Tibial nerve (tissue), 4 donors: ENCODE data around the gene ADGRG1. TPM values are rescaled to one million over a fixed set of nuclear protein-coding genes. Genes with fewer than 3 reads are reported as not detected.

ENCODE experiments used
- DNase-seq, 2 donors: peaks; one replicate each; pipeline ENCODE4 v3.0.0-alpha.2; 2019; ENCODE audit warnings: low spot score in 2 of 2
- H3K27ac ChIP-seq, 4 donors: fragments of 200-600 bp; sonication (generic) in 3 of 4; one replicate each; pipeline ENCODE4 v1.5.1; 2017 to 2019; ENCODE audit warnings: mild to moderate bottlenecking in 1 of 4
- H3K27me3 ChIP-seq, 2 donors: fragments of 200-600 bp; sonication (generic) in 1 of 2; one replicate each; pipeline versions ENCODE4 v1.5.1 to v1.6.0; 2017 to 2019
- H3K36me3 ChIP-seq, 3 donors: fragments of 200-600 bp; sonication (generic); one replicate each; pipeline ENCODE4 v1.5.1; 2018 to 2019
- H3K4me1 ChIP-seq, 4 donors: fragments of 200-600 bp; sonication (generic) in 3 of 4; one replicate each; pipeline ENCODE4 v1.5.1; 2017 to 2019
- H3K4me3 ChIP-seq, 4 donors: fragments of 200-600 bp; sonication (generic) in 3 of 4; one replicate each; pipeline ENCODE4 v1.5.1; 2017 to 2019; ENCODE audit warnings: mild to moderate bottlenecking in 1 of 4, moderate library complexity in 1 of 4
- H3K9me3 ChIP-seq, 4 donors: fragments of 200-600 bp; sonication (generic) in 3 of 4; one replicate each; pipeline ENCODE4 v1.5.1; 2017 to 2019
- CTCF ChIP-seq, 5 experiments: fragments of 200-600 bp in 3 of 5; fragments of 450-650 bp in 2 of 5; sonication (generic) in 3 of 5; IDR thresholded peaks; one replicate each; pipeline ENCODE4 v1.5.1; 2016 to 2019; ENCODE audit warnings: antibody characterized with exemption in 5 of 5, mild to moderate bottlenecking in 3 of 5, moderate library complexity in 2 of 5
- EP300 ChIP-seq, 2 donors: sonication (generic); formaldehyde crosslinking; IDR thresholded peaks; one replicate each; pipeline ENCODE4 v1.6.1; 2017; ENCODE audit warnings: antibody characterized with exemption in 2 of 2, mild to moderate bottlenecking in 1 of 2
- POLR2A ChIP-seq, 2 donors: fragments of 450-650 bp; IDR thresholded peaks; one replicate each; pipeline ENCODE4 v1.6.1; 2017; ENCODE audit warnings: antibody characterized with exemption in 2 of 2, mild to moderate bottlenecking in 2 of 2, moderate library complexity in 2 of 2
- WGBS, 2 donors: methylation state at CpG; one replicate each; pipeline ENCODE4 v1.1.5; 2018; 5-methylcytosine and 5-hydroxymethylcytosine counted together
- total RNA-seq, 4 donors: library from RNA; depleted of rRNA; stranded (reverse); fragments of >200 nt; gene quantifications; one replicate each; pipeline ENCODE4 v1.1.0, GENCODE V29; 2016

Gene ADGRG1
- total RNA-seq, 4 donors from 2014 or later: 9.0 to 59.4 (median 41.8) TPM

- H3K9me3 ChIP-seq: no peaks in the 10 kb centered on the region
- no peaks in the 10 kb centered on the region for H3K36me3 ChIP-seq
- no peak for DNase-seq
- TF ChIP-seq POLR2A (IDR thresholded peaks at IDR 0.05) (no peak), EP300 (IDR thresholded peaks at IDR 0.05) (no peak), CTCF (IDR thresholded peaks at IDR 0.05) (no peak)
- no peak overlapping the region for H3K4me3 ChIP-seq
- no peaks in the 10 kb centered on the region for H3K4me1 ChIP-seq
- WGBS, 2 donors: 89 to 91% methylated on average over 8 of the region's 8 CpGs
- no peak overlapping the region for H3K27ac ChIP-seq
- H3K27me3 ChIP-seq: no peaks in the 10 kb centered on the region
Observed at GRCh38 chr16:57713596-57713995, 85.2 kb downstream of the ADGRG1 start.

- Histone ChIP-seq H3K4me1 (no peaks in the 10 kb centered on the region), H3K9me3 (no peaks in the 10 kb centered on the region), H3K27me3 (no peaks in the 10 kb centered on the region), H3K36me3 (no peaks in the 10 kb centered on the region), H3K27ac (no peak overlapping the region), H3K4me3 (no peak overlapping the region)
- DNase-seq: no peak
- TF ChIP-seq POLR2A (IDR thresholded peaks at IDR 0.05): no peak
- 87 to 91% methylated on average over 6 of the region's 6 CpGs for WGBS, 2 donors
Observed at GRCh38 chr16:57714047-57714446, 85.6 kb downstream of the ADGRG1 start.

Other genes starting within 250 kb of the ADGRG1 start
- not detected for gene CCL17, start 223.9 kb upstream of the ADGRG1 start, total RNA-seq
- gene CIAPIN1, start 181.2 kb upstream of the ADGRG1 start, total RNA-seq: 10 to 100 TPM; 23.4 to 26.7 (median 25.7) TPM
- 10 to 100 TPM; 20.6 to 35.0 (median 27.5) TPM for gene COQ9, start 181.2 kb upstream of the ADGRG1 start, total RNA-seq
- 100 to 1,000 TPM in 3 of 4 donors, 10 to 100 TPM in 1; 77.1 to 146 (median 101) TPM for gene POLR2C, start 166.0 kb upstream of the ADGRG1 start, total RNA-seq
- gene DOK4, start 142.1 kb upstream of the ADGRG1 start, total RNA-seq: 10 to 100 TPM; 22.8 to 33.1 (median 29.1) TPM
- gene CCDC102A, start 92.1 kb upstream of the ADGRG1 start, total RNA-seq: 10 to 100 TPM; 17.4 to 30.4 (median 24.5) TPM
- 1 to 10 TPM in 2 of 4 donors, under 1 TPM in 1, not detected in 1; 0.22 to 3.3 (median 1.2) TPM for gene ADGRG5, start 86.0 kb upstream of the ADGRG1 start, total RNA-seq
- 1 to 10 TPM in 1 of 4 donors, under 1 TPM in 2, not detected in 1; 0.21 to 1.8 (median 0.90) TPM for gene ADGRG3, start 39.7 kb downstream of the ADGRG1 start, total RNA-seq
- 1 to 10 TPM in 1 of 4 donors, under 1 TPM in 1, not detected in 2; 0.22 to 2.1 TPM for gene DRC7, start 66.2 kb downstream of the ADGRG1 start, total RNA-seq
- 10 to 100 TPM; 21.0 to 36.8 (median 27.5) TPM for gene KATNB1, start 107.1 kb downstream of the ADGRG1 start, total RNA-seq
- gene KIFC3, start 173.9 kb downstream of the ADGRG1 start, total RNA-seq: 10 to 100 TPM; 50.9 to 87.0 (median 60.2) TPM